KBM-7 (cell line): ENCODE measurements around the gene RAB30.
A peak's percentile ranks its signal among the peaks of the same experiment; 100 is the strongest.

Experiments
- DNase-seq: peaks from one replicate; pipeline ENCODE4 v3.0.0-alpha.2; 2015
- in situ Hi-C: fragments of 300-500 bp; cut with MboI; formaldehyde crosslinking; loops from 2 replicates; pipeline ENCODE4 v1.14.3; 2020; ENCODE audit warnings: low sequenced_read_pairs, low pct_unique_long_range_greater_than_20kb, mixed read lengths

Gene RAB30

DNA sequence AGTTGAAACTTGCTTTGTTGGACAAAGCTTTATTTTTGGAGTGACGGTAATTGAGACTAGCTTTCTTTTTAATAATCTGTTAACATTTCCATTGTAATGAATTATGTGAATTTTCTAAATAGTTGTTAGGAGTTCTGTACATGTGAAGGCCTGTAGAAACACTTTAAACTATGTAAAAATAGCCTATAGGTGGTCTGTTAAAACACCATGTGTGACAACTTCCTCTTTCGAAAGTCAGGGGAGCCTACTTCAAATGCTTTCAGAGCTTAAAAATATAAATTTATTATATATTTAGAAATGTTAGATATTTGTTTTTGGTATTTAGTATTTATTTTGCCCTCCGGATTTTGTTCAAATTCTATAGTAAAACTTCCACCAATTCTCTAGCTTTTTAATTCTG is 141.5 kb downstream of the RAB30 start:
- in situ Hi-C loops = no loop called here

DNA sequence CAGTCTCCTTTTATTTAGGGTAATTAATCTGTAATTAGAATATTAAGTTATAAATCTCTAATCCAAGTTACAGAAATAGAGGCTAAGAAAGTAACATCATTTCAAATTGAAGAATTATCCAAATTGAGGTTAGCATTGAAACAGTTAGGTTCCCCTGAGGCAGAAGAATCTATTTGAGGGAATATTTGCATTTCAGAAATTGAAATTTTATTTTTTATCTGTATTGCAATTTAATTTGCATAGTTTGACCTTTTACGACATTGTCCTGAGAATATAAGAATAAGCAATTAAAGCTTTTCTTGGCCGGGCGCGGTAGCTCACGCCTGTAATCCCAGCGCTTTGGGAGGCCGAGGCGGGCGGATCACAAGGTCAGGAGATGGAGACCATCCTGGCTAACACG is 142.6 kb downstream of the RAB30 start:
- in situ Hi-C loops = no loop called here
- no peak for DNase-seq

More for the DNA sequence above, 141.5 kb downstream of the RAB30 start:
- no peak for DNase-seq

GRCh38 chr11:82927264-82927880 is 144.3 kb downstream of the RAB30 start:
- in situ Hi-C loops = no loop called here
- peak; percentile 59 for DNase-seq

GRCh38 chr11:82924522-82925224 is 147.0 kb downstream of the RAB30 start:
- DNase-seq = no peak
- in situ Hi-C loops = no loop called here
